Thoracic aorta (tissue), 2 donors: Measurements from ENCODE around the gene CEP55. TPM values are rescaled to one million over a fixed set of nuclear protein-coding genes. Genes with fewer than 3 reads are reported as not detected.

Experiments used
- ATAC-seq: fragments of 150-250 bp; one replicate; pipeline ENCODE4 v1.8.0; 2017; ENCODE audit warnings: low read depth; ENCODE audit not compliant: insufficient number of reproducible peaks, low FRiP score
- DNase-seq: peaks from one replicate; pipeline ENCODE4 v3.0.0-alpha.2; 2020; ENCODE audit warnings: low spot score
- H3K27ac ChIP-seq, 2 donors: fragments of 200-600 bp; sonication (generic); 1 replicate in 1 of 2; 2 replicates in 1 of 2; pipeline ENCODE4 v1.5.1; 2016; ENCODE audit warnings: mild to moderate bottlenecking in 2 of 2, moderate library complexity in 2 of 2
- H3K27me3 ChIP-seq: fragments of 200-600 bp; sonication (generic); replicated peaks from 2 replicates; pipeline ENCODE4 v1.6.0; 2016; ENCODE audit warnings: mild to moderate bottlenecking; ENCODE audit not compliant: insufficient read depth
- H3K36me3 ChIP-seq: fragments of 200-600 bp; sonication (generic); one replicate; pipeline ENCODE4 v1.5.1; 2016
- H3K4me1 ChIP-seq, 2 donors: fragments of 200-600 bp; sonication (generic); 1 replicate in 1 of 2; 2 replicates in 1 of 2; pipeline versions ENCODE4 v1.5.1 to v1.6.0; 2016; ENCODE audit warnings: low read depth in 2 of 2, mild to moderate bottlenecking in 1 of 2; ENCODE audit not compliant: control insufficient read depth in 1 of 2
- H3K4me3 ChIP-seq: fragments of 200-600 bp; sonication (generic); 2 replicates; pipeline ENCODE4 v1.5.1; 2016; ENCODE audit warnings: mild to moderate bottlenecking
- H3K9me3 ChIP-seq: fragments of 200-600 bp; sonication (generic); 2 replicates; pipeline ENCODE4 v1.5.1; 2016
- CTCF ChIP-seq: fragments of 200-600 bp; sonication (generic); IDR thresholded peaks from one replicate; pipeline ENCODE4 v1.5.1; 2019; ENCODE audit warnings: antibody characterized with exemption
- total RNA-seq, 2 donors: library from RNA; depleted of rRNA; stranded (reverse); fragments of >200 nt; gene quantifications; one replicate each; pipeline versions ENCODE4 v1.1.0 to v1.2.3, GENCODE V29; 2016

CEP55 gene
- total RNA-seq, 2 donors from 2014 or later = 5.1 TPM; not detected in 1

GRCh38 chr10:93454146-93454545 is 42.3 kb upstream of the CEP55 start:
- no peak for ATAC-seq
- peaks cover 15 to 22% of the 10 kb centered on the region in 2 donors for H3K4me1 ChIP-seq
- H3K36me3 ChIP-seq = peaks cover 19% of the 10 kb centered on the region
- H3K27me3 ChIP-seq = no peaks in the 10 kb centered on the region
- no peak for TF ChIP-seq CTCF
- DNase-seq = no peak
- no peak overlapping the region for H3K27ac ChIP-seq
- no peaks in the 10 kb centered on the region for H3K9me3 ChIP-seq
- no peak overlapping the region for H3K4me3 ChIP-seq

GRCh38 chr10:93454736-93455135 is 41.7 kb upstream of the CEP55 start:
- no peak for TF ChIP-seq CTCF
- Histone ChIP-seq H3K4me1 (peaks cover 20 to 28% of the 10 kb centered on the region in 2 donors), H3K36me3 (peaks cover 14% of the 10 kb centered on the region), H3K4me3 (no peak overlapping the region), H3K27ac (no peak overlapping the region), H3K27me3 (no peaks in the 10 kb centered on the region), H3K9me3 (no peaks in the 10 kb centered on the region)
- ATAC-seq (no peak), DNase-seq (no peak)

GRCh38 chr10:93456480-93456879 is 39.9 kb upstream of the CEP55 start:
- H3K4me3 ChIP-seq = no peak overlapping the region
- peaks cover 24 to 40% of the 10 kb centered on the region in 2 donors for H3K4me1 ChIP-seq
- ATAC-seq (no peak), DNase-seq (no peak)
- H3K27me3 ChIP-seq = no peaks in the 10 kb centered on the region
- H3K27ac ChIP-seq = peak overlapping the region; percentile 15 to 93
- no peak for TF ChIP-seq CTCF
- no peaks in the 10 kb centered on the region for H3K9me3 ChIP-seq
- peaks cover 3% of the 10 kb centered on the region for H3K36me3 ChIP-seq

GRCh38 chr10:93457511-93457910 is 38.9 kb upstream of the CEP55 start:
- peaks cover 32 to 50% of the 10 kb centered on the region in 2 donors for H3K4me1 ChIP-seq
- ATAC-seq (no peak), DNase-seq (no peak)
- H3K4me3 ChIP-seq = no peak overlapping the region
- H3K27ac ChIP-seq = peak overlapping the region; percentile 93 to 96
- H3K9me3 ChIP-seq = no peaks in the 10 kb centered on the region
- H3K27me3 ChIP-seq = no peaks in the 10 kb centered on the region
- no peak for TF ChIP-seq CTCF
- no peaks in the 10 kb centered on the region for H3K36me3 ChIP-seq

GRCh38 chr10:93458821-93459257 is 37.6 kb upstream of the CEP55 start:
- H3K36me3 ChIP-seq = no peaks in the 10 kb centered on the region
- H3K4me3 ChIP-seq = peak overlapping the region; percentile 6
- ATAC-seq = peak; percentile 87
- no peaks in the 10 kb centered on the region for H3K27me3 ChIP-seq
- no peaks in the 10 kb centered on the region for H3K9me3 ChIP-seq
- H3K4me1 ChIP-seq = peaks cover 37 to 64% of the 10 kb centered on the region in 2 donors
- peak overlapping the region; percentile 93 to 96 for H3K27ac ChIP-seq
- no peak for TF ChIP-seq CTCF
- peak; percentile 93 for DNase-seq
